CD4-positive, alpha-beta T cell treated with Interleukin-4 for 4 hours (primary cell): Measurements from ENCODE around the gene FLT1.

Experiments
- DNase-seq: peaks from one replicate; pipeline ENCODE4 v3.0.0-alpha.2; 2020

FLT1 gene

DNA sequence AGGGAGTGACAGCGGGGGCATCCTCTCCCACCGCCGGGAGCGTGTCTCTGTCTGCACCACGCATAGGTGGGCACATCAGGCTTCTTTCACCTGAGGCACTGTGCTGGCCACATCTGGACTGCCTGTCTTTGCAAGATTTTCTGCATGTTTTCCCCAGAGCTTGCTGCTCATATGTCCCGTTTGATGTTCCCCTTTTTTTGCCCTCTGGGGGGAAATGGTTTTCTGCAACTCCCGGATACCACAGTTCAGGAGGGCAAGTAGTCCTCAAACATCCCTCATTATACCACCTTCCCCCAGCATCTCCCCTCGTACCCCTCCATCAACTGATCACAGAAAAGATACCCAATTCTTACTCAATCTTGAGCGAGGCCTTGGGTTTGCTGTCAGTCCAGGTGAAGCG lies 188.6 kb downstream of the FLT1 start:
- no peak for DNase-seq

- no peak for DNase-seq
Observed at GRCh38 chr13:28301839-28302238, 193.1 kb downstream of the FLT1 start.

- no peak for DNase-seq
Observed at GRCh38 chr13:28299916-28300315, 195.0 kb downstream of the FLT1 start.

DNA sequence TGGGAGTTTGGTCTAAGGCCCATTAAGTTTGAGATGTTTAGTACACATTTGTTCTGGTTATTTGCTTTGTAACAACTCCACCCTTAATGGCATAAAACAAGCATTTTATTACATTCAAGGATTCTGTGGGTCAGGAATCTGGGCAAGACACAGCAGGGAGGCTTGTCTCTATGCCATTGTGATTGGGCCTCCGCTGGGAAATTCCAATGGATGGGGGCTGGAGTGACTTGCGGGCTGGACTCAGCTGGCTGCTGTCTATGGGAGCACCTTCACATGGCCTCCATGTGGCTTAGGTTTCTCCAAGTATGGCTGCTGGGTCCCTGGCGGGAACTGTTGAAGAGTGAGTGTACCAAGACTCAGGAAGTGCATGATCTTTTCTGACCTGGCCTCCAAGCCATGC lies 197.6 kb downstream of the FLT1 start:
- no peak for DNase-seq

DNA sequence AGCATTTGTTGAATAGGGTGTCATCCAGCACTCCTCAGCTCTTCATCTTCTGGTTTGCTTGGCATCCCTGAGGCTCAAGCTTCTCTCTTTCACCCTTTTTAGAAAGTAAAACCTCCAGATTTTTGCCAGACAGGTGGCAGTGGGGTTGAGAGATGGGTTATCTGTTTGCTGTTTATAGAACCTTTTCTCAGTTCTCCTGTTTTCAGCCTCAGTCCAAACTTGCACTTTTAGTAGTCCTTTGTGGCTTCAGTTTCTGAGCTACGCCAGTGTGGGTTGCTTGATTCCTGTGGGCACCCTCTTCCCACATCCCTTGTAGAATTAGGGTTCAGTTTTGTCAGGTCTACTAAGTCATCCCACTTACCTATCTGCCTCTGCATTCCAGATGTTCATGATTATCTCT lies 208.7 kb downstream of the FLT1 start:
- no peak for DNase-seq

DNA sequence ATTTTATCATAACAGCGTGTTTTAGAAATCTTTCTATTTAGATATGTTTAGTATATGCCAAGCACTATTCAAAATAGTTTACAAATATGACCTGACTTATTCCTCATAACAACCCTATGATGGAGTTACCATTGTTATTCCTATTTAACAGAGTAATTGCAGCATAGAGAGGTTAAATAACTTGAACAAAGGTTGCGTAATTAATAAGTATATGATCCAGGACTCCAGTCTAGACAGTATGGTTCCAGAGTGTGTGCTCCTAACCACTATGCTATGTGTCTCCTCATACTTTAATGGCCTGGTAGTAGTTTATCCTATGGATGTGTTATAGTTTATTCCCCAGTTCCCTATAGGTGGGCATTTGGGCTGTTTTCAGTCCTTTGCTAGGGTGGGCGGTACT lies 211.3 kb downstream of the FLT1 start:
- DNase-seq, result no peak

GRCh38 chr13:28282451-28282850 lies 212.5 kb downstream of the FLT1 start:
- no peak for DNase-seq

DNA sequence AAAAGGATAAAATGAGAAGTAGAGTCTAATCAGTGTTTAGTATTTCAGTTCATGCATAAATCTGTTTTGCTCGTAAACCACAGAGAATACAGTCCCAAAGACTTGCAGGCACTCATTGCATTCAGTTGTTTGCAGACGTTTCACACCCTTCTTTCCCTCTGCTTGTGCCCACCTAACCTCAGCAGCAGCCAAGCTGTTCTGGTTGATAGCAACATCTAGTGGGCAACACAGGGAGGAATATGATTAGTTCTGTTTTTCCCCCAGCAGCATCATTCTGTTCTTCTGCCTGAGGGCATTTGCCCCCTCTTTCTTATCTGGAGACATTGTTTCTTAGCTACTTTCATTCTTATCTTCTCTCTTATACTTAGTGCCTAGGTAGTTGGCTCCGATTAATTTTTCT lies 221.0 kb downstream of the FLT1 start:
- no peak for DNase-seq

- DNase-seq, result no peak
Observed at GRCh38 chr13:28271056-28271840, 223.7 kb downstream of the FLT1 start.

DNA sequence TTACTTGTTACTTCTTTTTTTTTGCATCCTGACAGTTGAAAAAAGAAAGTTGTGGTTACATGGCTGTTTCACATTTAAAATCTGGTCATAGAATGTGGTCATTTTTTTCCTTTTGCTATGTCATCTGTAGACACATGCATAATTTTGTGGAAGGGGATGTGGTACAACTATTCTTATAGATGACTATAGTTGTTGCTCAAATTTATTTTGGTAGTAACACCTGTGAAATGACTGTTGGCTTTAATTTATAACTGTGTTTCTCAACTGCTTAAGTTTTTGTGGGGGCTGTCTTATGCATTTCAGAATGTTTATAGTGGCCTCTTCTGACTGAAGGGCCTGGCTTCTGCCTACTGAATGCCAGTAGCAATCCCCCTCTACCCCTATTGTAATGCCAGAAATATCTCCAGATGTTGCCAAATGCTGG lies 226.1 kb downstream of the FLT1 start:
- DNase-seq, result peak; percentile 19

- no peak for DNase-seq
Observed at GRCh38 chr13:28267497-28267896, 227.4 kb downstream of the FLT1 start.

DNA sequence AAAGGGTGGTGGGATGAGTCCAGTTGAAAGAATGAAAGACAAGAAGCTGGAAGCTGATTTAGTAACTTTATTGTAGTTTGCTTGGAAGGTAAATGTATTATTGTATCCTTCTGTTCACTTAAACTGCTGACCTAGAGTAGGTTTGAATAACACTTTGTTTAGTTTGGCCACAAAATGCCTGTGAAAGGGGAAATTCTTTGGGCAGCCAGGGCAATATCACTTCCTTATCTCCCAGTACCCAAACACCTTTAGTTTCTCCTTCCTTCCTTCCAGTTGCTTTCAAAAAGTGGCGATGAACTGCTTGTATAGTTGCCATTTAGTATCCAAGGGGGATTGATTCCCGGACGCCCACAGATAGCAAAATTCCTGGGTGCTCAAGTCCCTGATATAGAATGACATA lies 236.5 kb downstream of the FLT1 start:
- no peak for DNase-seq

GRCh38 chr13:28257305-28257704 lies 237.6 kb downstream of the FLT1 start:
- DNase-seq, result no peak

DNA sequence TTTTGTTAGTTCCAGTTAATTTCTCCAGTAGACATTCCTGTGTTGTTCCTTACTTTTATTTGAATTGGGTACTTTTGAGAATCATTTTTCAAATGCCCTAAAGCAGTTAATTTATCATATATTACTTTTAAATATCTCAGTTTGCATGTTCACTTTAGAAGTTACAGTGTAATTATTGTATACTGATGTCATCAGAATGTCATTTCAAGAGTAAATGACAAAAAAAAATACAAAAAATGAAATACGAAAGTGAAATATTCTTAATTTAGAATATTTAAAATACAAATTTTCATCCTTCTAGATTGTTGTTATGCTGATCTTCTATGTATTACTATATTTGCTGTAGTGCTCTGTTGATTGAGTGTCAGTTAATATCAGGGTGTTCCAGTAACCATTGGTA lies 242.4 kb downstream of the FLT1 start:
- no peak for DNase-seq

DNA sequence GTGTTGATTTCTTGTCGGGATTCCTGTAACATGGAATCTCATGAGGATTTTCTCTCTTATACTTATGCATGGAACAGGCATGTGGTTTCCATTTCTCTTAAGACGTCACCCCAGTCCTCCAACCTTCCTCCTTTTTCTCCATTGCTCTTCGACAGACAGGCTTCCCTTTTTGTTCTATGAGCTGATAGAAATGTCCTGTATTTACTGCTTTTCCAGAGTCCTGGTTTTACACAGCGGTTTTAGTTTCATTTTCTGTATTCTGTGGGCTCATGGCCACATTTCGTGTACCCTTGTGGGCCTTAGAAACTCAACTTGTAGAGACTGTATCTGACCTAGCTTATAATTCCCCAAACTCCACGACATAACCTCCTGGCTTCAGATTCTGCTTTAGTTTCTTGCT lies 243.5 kb downstream of the FLT1 start:
- no peak for DNase-seq

GRCh38 chr13:28250542-28250941 lies 244.4 kb downstream of the FLT1 start:
- DNase-seq, result no peak
